NCI-H1694 (cell line): ENCODE data around the gene C6orf62.
"Not testable (repeated sequence)": the region's sequence is repeated elsewhere in the genome, so short reads cannot be mapped to it uniquely, and the experiment has no call there.

ENCODE experiments used
- DNase-seq: peaks from one replicate; lab custom pipeline; 2025; lab: John Stamatoyannopoulos, UW

The C6orf62 gene

GRCh38 chr6:24699521-24700359 is 19.2 kb downstream of the C6orf62 start:
- no peak for DNase-seq

DNA sequence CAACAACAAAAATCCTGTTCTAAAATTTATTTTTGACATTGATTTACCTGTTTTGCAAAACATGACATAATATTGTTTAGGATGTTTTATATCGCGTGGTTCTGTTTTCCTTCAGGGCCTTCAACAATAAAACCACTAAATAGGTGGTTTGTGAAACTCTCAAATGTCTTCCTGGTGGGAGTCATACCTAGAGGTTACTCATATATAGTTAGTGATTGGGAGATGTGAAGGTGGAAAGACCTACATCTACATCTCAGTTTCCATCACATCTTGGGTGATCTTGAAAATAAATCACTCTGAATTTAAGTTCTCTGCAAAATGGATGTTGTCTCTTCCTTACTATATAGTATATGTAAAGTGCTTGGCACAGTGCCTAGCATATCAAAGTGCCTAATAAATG is 22.9 kb downstream of the C6orf62 start:
- no peak for DNase-seq

GRCh38 chr6:24695635-24696034 is 23.3 kb downstream of the C6orf62 start:
- peak; percentile 38 for DNase-seq

DNA sequence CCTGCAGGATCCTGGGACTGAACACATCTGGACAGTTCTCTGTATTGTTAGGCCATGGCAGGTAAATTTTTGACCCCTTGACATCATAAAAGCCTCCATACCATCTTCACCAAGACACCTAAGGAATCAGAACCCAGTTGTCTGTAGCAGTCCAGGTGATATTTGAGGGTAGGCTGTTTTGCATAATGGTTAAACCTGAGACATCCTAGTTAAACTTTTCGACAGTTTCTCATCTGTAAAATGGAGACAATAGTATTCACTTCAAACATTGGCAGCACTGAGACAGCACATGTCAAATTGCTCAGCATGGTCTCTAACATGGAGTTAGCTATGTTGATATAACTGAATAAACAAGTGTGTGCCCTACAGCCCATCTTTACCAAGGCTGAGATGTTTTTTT is 24.8 kb downstream of the C6orf62 start:
- no peak for DNase-seq

DNA sequence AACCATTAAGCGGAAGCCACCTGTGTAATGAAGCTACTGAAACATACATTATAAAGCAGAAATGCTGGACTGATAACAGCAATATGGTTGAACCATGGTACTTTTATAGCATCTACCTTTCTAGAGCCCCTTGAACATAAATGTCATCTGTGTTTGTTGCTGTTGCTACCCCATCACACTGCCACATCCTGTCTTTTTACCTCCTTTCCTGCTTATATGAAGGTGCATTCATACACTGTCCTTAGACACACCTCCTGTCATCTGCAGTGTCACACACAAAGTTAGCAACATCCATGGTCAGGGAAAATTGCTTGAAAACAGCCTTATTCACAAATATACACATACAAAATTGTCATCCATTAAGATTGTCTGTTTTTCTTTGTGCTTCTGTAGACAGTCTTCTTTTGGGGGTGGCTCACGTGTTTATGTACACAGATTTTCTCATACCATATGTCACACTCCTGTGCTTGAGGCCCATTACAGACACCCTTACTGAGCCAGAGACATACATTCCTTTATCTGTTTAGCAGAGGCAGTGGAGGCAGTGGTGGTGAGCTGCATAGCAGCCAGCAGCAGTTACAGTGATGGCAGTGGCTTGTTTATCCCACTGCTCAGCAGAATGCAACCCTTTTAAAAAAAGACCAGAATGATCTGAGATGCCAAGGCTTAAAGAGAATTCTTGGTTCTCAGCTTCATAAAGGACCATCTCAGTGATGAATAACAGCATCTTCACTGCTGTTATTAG is 25.9 kb downstream of the C6orf62 start:
- DNase-seq: no peak

DNA sequence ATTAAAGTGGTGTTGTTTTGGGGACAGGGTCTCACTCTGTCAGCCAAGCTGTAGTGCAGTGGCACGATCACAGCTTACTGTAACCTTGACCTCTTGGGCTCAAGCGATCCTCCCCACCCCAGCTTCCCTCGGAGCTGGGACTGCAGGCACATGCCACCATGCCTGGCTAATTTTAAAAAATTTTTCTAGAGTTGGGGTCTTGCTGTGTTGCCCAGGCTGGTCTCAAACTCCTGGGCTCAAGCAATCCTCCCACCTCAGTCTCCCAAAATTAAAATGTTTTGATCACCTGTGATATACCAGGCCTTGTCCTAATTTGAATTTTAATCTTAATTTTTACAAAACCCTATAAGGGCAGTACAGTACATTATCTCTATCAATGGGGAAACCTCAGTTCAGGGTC is 26.5 kb downstream of the C6orf62 start:
- no peak for DNase-seq

DNA sequence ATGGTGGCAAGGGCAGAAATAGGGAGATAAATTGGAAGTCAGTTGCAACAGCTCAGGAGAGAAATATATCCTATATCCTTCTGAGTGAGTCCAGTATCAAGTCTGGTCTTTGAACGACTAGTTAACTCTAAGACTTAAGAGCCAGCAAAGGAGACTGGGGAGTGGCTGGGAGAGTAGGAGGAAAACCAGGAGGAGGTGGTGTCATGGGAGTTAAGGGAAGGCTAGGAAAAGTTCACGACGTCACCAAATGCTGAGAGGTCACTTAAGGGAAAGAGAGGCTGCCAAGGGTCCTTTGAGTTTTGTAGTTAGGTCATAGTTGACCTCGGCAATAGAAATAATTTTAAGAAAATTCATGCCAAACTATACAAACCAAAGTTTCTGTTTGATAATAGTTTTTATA is 27.0 kb downstream of the C6orf62 start:
- DNase-seq: no peak

DNA sequence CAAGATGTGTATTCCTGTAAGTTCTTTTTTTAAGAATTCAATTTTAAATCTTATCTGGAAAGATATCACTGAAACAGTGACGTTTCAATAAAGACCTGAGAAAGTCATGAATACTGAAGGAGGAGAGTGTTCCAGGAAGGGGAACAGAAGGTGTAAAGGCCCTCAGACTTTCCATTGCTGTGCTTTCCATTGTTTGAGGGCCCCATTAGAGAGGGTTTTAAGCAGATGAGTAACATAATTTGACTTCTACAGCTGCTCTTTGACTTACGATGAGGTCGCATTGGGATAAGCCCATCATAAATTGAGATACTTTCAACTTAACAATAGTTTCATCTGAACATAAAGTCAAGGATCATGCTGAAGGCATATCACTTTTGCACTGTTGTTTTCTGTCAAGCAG is 27.4 kb downstream of the C6orf62 start:
- DNase-seq: no peak

DNA sequence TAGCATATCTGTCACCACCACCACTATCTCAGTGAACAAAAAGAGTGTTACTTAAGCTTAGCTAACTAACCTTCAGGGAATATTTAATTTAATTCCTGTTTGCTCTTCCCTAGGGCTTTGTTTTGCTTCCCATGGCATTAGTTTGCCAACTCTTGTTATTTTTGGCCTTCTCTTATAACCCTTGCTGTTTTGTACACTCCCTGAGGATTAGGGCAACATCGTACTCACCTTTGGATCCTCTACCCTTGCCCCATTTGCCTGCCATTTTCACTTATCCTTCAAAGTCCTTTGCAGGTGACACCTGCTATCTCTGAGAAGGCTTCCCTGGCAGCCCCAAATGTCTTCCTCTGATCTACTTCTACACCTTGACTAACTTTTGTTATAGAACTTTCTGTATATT is 28.4 kb downstream of the C6orf62 start:
- no peak for DNase-seq

- DNase-seq: no peak
These were observed 29.0 kb downstream of the C6orf62 start for GRCh38 chr6:24689964-24690363.

GRCh38 chr6:24686946-24687345 is 32.0 kb downstream of the C6orf62 start:
- no peak for DNase-seq

- DNase-seq: no peak
These were observed 32.5 kb downstream of the C6orf62 start for GRCh38 chr6:24686408-24686807.

DNA sequence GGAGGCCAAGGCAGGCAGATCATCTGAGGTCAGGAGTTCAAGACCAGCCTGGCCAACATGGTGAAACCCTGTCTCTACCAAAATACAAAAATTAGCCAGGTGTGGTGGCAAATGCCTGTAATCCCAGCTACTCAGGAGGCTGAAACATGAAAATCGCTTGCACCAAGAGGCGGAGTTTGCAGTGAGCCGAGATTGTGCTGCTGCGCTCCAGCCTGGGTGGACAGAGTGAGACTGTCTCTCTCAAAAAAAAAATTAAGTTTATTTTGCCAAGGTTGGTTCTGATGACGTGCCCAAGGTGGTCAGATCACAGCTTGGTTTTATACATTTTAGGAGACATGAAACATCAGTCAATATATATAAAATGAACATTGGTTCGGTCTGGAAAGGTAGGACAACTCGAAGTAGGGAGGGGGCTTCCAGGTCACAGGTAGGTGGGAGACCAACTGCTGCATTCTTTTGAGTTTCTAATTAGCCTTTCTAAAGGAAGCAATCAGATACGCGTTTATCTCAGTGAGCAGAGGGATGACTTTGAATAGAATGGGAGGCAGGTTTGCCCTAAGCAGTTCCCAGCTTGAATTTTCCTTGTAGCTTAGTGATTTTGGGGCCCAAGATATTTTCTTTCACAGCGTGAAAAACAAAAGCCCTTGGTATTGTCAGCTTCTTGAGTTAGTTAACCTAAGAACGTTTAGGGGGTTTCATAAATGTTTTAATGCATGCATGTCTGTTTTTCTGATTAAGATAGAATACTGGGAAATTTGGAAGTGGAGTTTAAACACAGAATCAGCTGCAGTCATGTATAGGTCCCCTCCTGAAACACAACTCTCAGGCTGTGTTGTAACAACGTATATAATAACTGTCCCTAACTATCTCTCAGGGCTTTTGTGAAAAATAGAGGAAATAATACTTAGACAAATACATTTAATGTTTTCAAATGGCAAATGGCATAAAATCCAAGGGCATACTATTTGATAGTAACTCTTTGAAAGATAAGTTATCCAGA is 35.4 kb downstream of the C6orf62 start:
- DNase-seq: no peak

DNA sequence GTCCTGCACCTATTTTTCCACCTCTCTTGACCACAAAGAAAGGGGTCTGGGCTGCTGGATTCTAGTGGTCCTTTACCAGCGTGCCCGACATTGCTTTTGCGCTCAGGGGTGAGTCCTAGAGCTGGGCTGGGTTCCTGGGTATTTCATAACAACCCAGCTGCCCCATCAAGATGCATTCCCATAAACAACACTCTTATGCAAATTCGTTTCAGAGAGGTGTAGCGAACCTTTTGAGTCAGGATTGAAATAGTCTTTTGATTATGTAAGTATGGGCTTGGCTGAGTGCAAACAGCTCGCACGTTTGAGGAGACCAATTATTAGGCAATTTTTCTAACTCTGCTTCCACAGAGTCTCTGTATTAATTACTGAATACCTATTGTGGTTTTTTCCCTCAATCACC is 38.4 kb downstream of the C6orf62 start:
- DNase-seq: no peak

GRCh38 chr6:24678792-24679352 is 40.1 kb downstream of the C6orf62 start:
- not testable (repeated sequence) for DNase-seq

GRCh38 chr6:24673625-24674024 is 45.3 kb downstream of the C6orf62 start:
- no peak for DNase-seq

- DNase-seq: no peak
These were observed 46.3 kb downstream of the C6orf62 start for GRCh38 chr6:24672620-24673182.

DNA sequence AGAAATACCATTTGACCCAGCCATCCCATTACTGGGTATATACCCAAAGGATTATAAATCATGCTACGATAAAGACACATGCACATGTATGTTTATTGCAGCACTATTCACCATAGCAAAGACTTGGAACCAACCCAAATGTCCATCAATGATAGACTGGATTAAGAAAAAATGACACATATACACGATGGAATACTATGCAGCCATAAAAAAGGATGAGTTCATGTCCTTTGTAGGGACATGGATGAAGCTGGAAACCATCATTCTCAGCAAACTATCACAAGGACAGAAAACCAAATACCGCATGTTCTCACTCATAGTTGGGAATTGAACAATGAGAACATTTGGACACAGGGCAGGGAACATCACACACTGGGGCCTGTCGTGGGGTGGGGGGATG is 47.9 kb downstream of the C6orf62 start:
- DNase-seq: not testable (repeated sequence)

DNA sequence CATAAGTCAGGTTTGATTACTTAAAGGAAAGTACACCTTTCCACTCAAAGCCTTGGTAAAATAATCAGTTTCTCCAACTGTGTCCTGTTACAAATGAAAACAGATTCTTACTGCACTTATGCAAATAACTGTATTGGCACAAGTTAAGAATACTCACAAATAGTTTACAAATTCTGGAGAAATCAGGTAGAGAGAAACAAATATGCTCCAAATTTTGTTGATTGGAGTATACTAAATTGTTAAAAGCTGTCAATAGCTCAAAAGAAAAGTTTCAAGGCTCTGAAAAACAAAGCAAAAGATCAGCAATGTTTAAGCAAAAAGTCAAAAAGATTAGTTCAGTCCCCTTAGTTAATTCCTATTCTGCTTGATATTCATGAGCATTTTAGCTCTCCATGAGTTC is 48.5 kb downstream of the C6orf62 start:
- DNase-seq: not testable (repeated sequence)

GRCh38 chr6:24668997-24669361 is 50.0 kb downstream of the C6orf62 start:
- no peak for DNase-seq
